Measurements from ENCODE around the gene CGB2.
"Not testable (repeated sequence)": the region's sequence is repeated elsewhere in the genome, so short reads cannot be mapped to it uniquely, and the experiment has no call there.

Gene CGB2

DNA sequence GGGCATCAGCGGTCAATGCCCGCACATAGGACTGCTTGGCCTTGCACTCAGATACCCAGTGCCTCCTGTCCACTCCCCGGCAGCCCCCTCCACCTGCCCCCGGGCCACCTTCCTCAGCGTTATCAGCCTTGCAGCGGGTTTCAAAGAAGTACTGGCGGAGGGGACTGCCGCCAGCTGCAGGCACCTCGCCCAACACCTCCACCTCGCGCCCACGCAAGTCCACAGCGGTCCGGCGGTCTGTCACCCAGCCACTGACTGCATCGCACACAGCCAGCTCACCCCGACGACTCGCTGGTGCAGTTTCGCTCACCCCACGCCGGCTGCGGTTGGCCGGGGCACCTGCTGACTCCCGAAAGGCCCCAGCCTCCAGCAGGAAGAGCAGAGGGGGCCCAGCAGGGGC is 29.8 kb downstream of the CGB2 start:
- peaks cover 6 to 61% of the 10 kb centered on the region in 2 donors for H3K27me3 ChIP-seq (ENCODE audit: control insufficient read depth in 1 of 2, insufficient read depth in 2 of 2, low read length in 2 of 2)
- no peak overlapping the region for H3K9ac ChIP-seq (ENCODE audit: low read length)
- H3K4me3 ChIP-seq (ENCODE audit: low read depth in 1 of 2, low read length in 2 of 2) = no peak overlapping the region
- no peaks in the 10 kb centered on the region for H3K36me3 ChIP-seq (ENCODE audit: insufficient read depth, low read length)
- H3K9me3 ChIP-seq (ENCODE audit: low read length) = no peaks in the 10 kb centered on the region
- H3K4me1 ChIP-seq (ENCODE audit: insufficient read depth, low read length) = peaks cover 8% of the 10 kb centered on the region
- H3K27ac ChIP-seq (ENCODE audit: low read depth, low read length) = no peak overlapping the region

- H3K9ac ChIP-seq (ENCODE audit: low read length) = no peak overlapping the region
- no peaks in the 10 kb centered on the region for H3K36me3 ChIP-seq (ENCODE audit: insufficient read depth, low read length)
- H3K4me1 ChIP-seq (ENCODE audit: insufficient read depth, low read length) = no peaks in the 10 kb centered on the region
- H3K4me3 ChIP-seq (ENCODE audit: low read depth in 1 of 2, low read length in 2 of 2) = no peak overlapping the region
- no peak overlapping the region for H3K27ac ChIP-seq (ENCODE audit: low read depth, low read length)
- H3K27me3 ChIP-seq (ENCODE audit: control insufficient read depth in 1 of 2, insufficient read depth in 2 of 2, low read length in 2 of 2) = peaks cover 6 to 50% of the 10 kb centered on the region in 2 donors
- no peaks in the 10 kb centered on the region for H3K9me3 ChIP-seq (ENCODE audit: low read length)
These were observed 32.4 kb downstream of the CGB2 start for GRCh38 chr19:49064029-49064629.

DNA sequence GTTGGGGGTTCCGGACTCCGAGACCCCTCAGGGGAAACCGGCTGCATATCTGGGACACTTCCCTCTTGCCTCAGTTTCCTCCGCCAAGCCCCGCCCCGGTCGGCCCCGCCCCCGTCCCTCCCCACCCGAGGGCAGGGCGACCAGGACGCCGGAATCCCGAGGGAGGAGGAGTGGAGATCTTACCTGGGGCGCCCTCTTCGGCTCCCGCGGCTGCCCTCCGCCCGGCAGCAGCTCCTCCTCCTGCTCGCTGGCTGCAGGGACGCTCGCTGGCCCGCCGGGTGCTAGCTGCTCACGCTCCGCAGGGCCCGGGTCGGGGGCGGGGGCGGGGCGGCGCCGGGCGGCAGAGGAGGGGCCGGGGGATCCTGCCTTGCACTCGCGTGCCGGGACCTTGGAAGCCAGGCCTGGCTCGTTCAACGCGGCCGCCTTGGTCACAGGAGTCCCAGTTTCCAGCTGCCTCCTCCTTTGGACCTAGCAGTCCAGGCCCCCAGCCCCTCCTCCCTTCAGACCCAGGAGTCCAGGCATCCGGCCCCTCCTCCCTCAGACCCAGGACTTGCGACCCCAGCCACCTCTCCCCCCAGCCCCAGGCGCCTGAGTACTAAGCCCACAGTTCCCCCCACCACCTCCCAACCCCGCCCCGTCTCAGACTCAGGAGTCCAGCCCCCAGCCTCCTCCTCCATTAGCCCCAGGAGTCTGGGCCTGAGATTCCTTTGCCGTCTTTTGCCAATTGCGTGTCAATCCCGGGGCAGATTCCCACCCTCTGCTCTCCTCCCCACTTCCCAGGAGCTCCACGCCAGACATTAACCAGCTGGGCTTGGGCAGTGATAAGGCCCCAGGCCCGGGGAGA is 33.3 kb downstream of the CGB2 start, which contains the start of gene NTF4:
Gene NTF4, minus strand, starts transcription at position 51 of the 844 bp plus-strand sequence. CDS start 2,821 bp downstream, outside the sequence.
- no peak within 1 kb of the TSS for H3K4me3 ChIP-seq (ENCODE audit: low read depth in 1 of 2, low read length in 2 of 2)
- H3K4me1 ChIP-seq (ENCODE audit: insufficient read depth, low read length) = no peaks in the 10 kb centered on the region
- H3K27me3 ChIP-seq (ENCODE audit: control insufficient read depth in 1 of 2, insufficient read depth in 2 of 2, low read length in 2 of 2) = peaks cover 6 to 55% of the 10 kb centered on the region in 2 donors
- no peaks in the 10 kb centered on the region for H3K36me3 ChIP-seq (ENCODE audit: insufficient read depth, low read length)
- H3K9ac ChIP-seq (ENCODE audit: low read length) = no peak within 1 kb of the TSS
- H3K9me3 ChIP-seq (ENCODE audit: low read length) = no peaks in the 10 kb centered on the region
- H3K27ac ChIP-seq (ENCODE audit: low read depth, low read length) = no peak within 1 kb of the TSS

GRCh38 chr19:49065905-49066512 is 34.3 kb downstream of the CGB2 start:
- peaks cover 6 to 65% of the 10 kb centered on the region in 2 donors for H3K27me3 ChIP-seq (ENCODE audit: control insufficient read depth in 1 of 2, insufficient read depth in 2 of 2, low read length in 2 of 2)

GRCh38 chr19:49067554-49067953 is 35.9 kb downstream of the CGB2 start:
- Histone ChIP-seq H3K27me3 (ENCODE audit: control insufficient read depth in 1 of 2, insufficient read depth in 2 of 2, low read length in 2 of 2) (peaks cover 6 to 65% of the 10 kb centered on the region in 2 donors), H3K9ac (ENCODE audit: low read length) (no peak overlapping the region), H3K4me3 (ENCODE audit: low read depth in 1 of 2, low read length in 2 of 2) (no peak overlapping the region), H3K36me3 (ENCODE audit: insufficient read depth, low read length) (no peaks in the 10 kb centered on the region), H3K27ac (ENCODE audit: low read depth, low read length) (no peak overlapping the region), H3K4me1 (ENCODE audit: insufficient read depth, low read length) (no peaks in the 10 kb centered on the region), H3K9me3 (ENCODE audit: low read length) (no peaks in the 10 kb centered on the region)

More at GRCh38 chr19:49065905-49066512, 34.3 kb downstream of the CGB2 start:
- Histone ChIP-seq H3K9ac (ENCODE audit: low read length) (no peak overlapping the region), H3K36me3 (ENCODE audit: insufficient read depth, low read length) (no peaks in the 10 kb centered on the region), H3K9me3 (ENCODE audit: low read length) (no peaks in the 10 kb centered on the region), H3K4me3 (ENCODE audit: low read depth in 1 of 2, low read length in 2 of 2) (no peak overlapping the region), H3K27ac (ENCODE audit: low read depth, low read length) (no peak overlapping the region), H3K4me1 (ENCODE audit: insufficient read depth, low read length) (no peaks in the 10 kb centered on the region)

DNA sequence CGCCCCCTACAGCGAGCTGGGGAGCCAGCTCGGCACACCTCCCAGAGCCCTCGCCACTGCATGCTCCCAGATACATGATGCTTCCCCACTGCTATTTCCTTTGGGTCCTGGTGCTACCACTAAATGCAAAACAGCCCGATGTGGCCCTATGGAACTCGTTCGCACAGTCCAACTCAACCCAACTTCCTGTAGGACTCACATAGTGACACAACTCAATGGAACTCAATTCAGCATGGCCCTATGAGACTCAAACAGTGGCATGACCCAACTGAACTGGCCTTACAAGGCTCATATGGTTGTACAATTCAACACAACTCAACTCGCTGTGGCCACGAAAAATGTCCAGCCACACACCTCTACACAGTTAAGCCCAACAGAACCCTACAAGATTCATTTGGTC is 37.3 kb downstream of the CGB2 start:
- Histone ChIP-seq H3K9ac (ENCODE audit: low read length) (no peak overlapping the region), H3K4me3 (ENCODE audit: low read depth in 1 of 2, low read length in 2 of 2) (no peak overlapping the region), H3K9me3 (ENCODE audit: low read length) (no peaks in the 10 kb centered on the region), H3K27me3 (ENCODE audit: control insufficient read depth in 1 of 2, insufficient read depth in 2 of 2, low read length in 2 of 2) (peaks cover 17 to 72% of the 10 kb centered on the region in 2 donors), H3K4me1 (ENCODE audit: insufficient read depth, low read length) (no peaks in the 10 kb centered on the region), H3K27ac (ENCODE audit: low read depth, low read length) (no peak overlapping the region), H3K36me3 (ENCODE audit: insufficient read depth, low read length) (no peaks in the 10 kb centered on the region)

GRCh38 chr19:49070416-49070815 is 38.7 kb downstream of the CGB2 start:
- Histone ChIP-seq H3K9ac (ENCODE audit: low read length) (no peak overlapping the region), H3K4me3 (ENCODE audit: low read depth in 1 of 2, low read length in 2 of 2) (no peak overlapping the region), H3K27ac (ENCODE audit: low read depth, low read length) (no peak overlapping the region), H3K36me3 (ENCODE audit: insufficient read depth, low read length) (no peaks in the 10 kb centered on the region), H3K9me3 (ENCODE audit: low read length) (no peaks in the 10 kb centered on the region), H3K4me1 (ENCODE audit: insufficient read depth, low read length) (no peaks in the 10 kb centered on the region), H3K27me3 (ENCODE audit: control insufficient read depth in 1 of 2, insufficient read depth in 2 of 2, low read length in 2 of 2) (peaks cover 13 to 65% of the 10 kb centered on the region in 2 donors)

- H3K9ac ChIP-seq (ENCODE audit: low read length) = no peak overlapping the region
- H3K4me3 ChIP-seq (ENCODE audit: low read depth in 1 of 2, low read length in 2 of 2) = no peak overlapping the region
- no peak overlapping the region for H3K27ac ChIP-seq (ENCODE audit: low read depth, low read length)
- no peaks in the 10 kb centered on the region for H3K9me3 ChIP-seq (ENCODE audit: low read length)
- no peaks in the 10 kb centered on the region for H3K4me1 ChIP-seq (ENCODE audit: insufficient read depth, low read length)
- no peaks in the 10 kb centered on the region for H3K36me3 ChIP-seq (ENCODE audit: insufficient read depth, low read length)
- peaks cover 13 to 53% of the 10 kb centered on the region in 2 donors for H3K27me3 ChIP-seq (ENCODE audit: control insufficient read depth in 1 of 2, insufficient read depth in 2 of 2, low read length in 2 of 2)
These were observed 40.3 kb downstream of the CGB2 start for GRCh38 chr19:49071860-49072547.

DNA sequence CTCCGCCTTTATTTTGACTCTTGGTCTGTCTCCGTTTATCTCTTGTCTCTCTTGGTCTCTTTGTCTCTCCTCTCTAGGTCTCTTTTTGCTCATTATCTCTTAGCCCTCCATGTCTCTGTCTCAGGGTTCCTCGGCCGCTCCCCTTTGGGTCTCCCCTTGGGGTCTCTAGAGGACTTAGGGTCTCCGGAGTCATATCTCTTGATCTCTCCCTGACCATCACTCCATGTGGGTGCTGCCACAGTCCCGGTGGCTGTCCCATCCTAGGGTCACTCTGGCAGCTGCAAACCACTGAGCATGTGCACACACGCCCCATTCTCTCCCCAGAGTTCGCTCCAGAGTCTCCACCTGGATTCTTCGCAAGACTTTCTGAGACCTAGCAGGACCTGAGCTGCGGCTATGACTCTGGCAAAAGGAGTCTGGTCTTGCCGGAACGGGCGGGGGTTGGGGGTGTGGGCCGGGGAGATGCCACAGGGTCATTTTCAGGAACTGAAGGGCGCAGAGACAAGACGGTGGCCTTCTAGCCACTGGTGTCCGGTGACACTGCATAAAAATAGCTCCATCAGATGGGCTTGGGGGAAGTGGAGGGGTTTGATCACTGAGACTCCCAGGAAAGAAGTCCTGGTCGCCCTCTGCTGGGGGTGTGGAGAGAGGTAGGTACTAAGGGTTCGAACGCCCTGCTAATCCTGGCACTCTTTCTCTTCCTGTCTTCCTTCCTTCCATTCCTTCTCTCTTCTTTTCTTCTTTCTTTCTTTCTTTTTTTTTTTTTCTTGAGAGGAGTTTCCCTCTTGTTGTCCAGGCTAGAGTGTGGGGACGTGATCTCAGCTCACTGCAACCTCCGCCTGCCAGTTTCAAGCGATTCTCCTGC is 42.1 kb downstream of the CGB2 start:
- peaks cover 13 to 46% of the 10 kb centered on the region in 2 donors for H3K27me3 ChIP-seq (ENCODE audit: control insufficient read depth in 1 of 2, insufficient read depth in 2 of 2, low read length in 2 of 2)
- no peak overlapping the region for H3K9ac ChIP-seq (ENCODE audit: low read length)
- H3K4me1 ChIP-seq (ENCODE audit: insufficient read depth, low read length) = no peaks in the 10 kb centered on the region
- no peak overlapping the region for H3K27ac ChIP-seq (ENCODE audit: low read depth, low read length)
- no peaks in the 10 kb centered on the region for H3K9me3 ChIP-seq (ENCODE audit: low read length)
- no peaks in the 10 kb centered on the region for H3K36me3 ChIP-seq (ENCODE audit: insufficient read depth, low read length)
- H3K4me3 ChIP-seq (ENCODE audit: low read depth in 1 of 2, low read length in 2 of 2) = no peak overlapping the region

DNA sequence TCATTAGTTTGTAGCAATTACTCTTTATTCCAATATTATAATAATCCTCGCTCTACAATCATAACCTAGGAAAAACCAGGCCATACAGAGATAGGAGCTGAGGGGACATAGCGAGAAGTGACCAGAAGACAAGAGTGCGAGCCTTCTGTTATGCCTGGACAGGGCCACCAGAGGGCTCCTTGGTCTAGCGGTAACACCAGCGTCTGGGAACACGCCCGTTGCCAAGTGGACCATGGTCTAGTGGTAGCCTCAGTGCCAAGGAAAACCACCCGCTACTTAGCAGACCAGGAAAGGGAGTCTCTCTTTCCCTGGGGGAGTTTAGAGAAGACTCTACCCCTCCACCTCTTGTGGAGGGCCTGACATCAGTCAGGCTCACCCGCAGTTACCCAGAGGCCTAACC is 43.2 kb downstream of the CGB2 start:
- H3K4me1 ChIP-seq (ENCODE audit: insufficient read depth, low read length); H3K9me3 ChIP-seq (ENCODE audit: low read length); H3K4me3 ChIP-seq (ENCODE audit: low read depth in 1 of 2, low read length in 2 of 2); H3K9ac ChIP-seq (ENCODE audit: low read length); H3K36me3 ChIP-seq (ENCODE audit: insufficient read depth, low read length); H3K27ac ChIP-seq (ENCODE audit: low read depth, low read length): not testable (repeated sequence)
- H3K27me3 ChIP-seq (ENCODE audit: control insufficient read depth in 1 of 2, insufficient read depth in 2 of 2, low read length in 2 of 2) = peaks cover 13 to 39% of the 10 kb centered on the region in 2 donors

All from muscle layer of colon (tissue), 2 donors.